ENCODE data around the gene DDX10.
A peak's percentile ranks its signal among the peaks of the same experiment; 100 is the strongest.

Gene DDX10

GRCh38 chr11:108897071-108897481 lies 232.2 kb downstream of the DDX10 start:
- no peak overlapping the region for H3K4me3 ChIP-seq (ENCODE audit: low read length)
- no peak for TF ChIP-seq CTCF (IDR thresholded peaks at IDR 0.05; ENCODE audit: insufficient read depth, low read depth, low read length, missing control alignments)
- DNase-seq (ENCODE audit: low read depth), result no peak

GRCh38 chr11:108897916-108898315 lies 233.0 kb downstream of the DDX10 start:
- no peak overlapping the region for H3K4me3 ChIP-seq (ENCODE audit: low read length)
- TF ChIP-seq CTCF (IDR thresholded peaks at IDR 0.05; ENCODE audit: insufficient read depth, low read depth, low read length, missing control alignments), result no peak
- DNase-seq (ENCODE audit: low read depth), result no peak

GRCh38 chr11:108901359-108901758 lies 236.5 kb downstream of the DDX10 start:
- no peak for DNase-seq (ENCODE audit: low read depth)
- no peak overlapping the region for H3K4me3 ChIP-seq (ENCODE audit: low read length)
- TF ChIP-seq CTCF (IDR thresholded peaks at IDR 0.05; ENCODE audit: insufficient read depth, low read depth, low read length, missing control alignments), result no peak

- no peak overlapping the region for H3K4me3 ChIP-seq (ENCODE audit: low read length)
- DNase-seq (ENCODE audit: low read depth), result no peak
- no peak for TF ChIP-seq CTCF (IDR thresholded peaks at IDR 0.05; ENCODE audit: insufficient read depth, low read depth, low read length, missing control alignments)
These were observed 237.2 kb downstream of the DDX10 start for GRCh38 chr11:108902027-108902469.

GRCh38 chr11:108904480-108904879 lies 239.6 kb downstream of the DDX10 start:
- H3K4me3 ChIP-seq (ENCODE audit: low read length), result no peak overlapping the region
- DNase-seq (ENCODE audit: low read depth), result no peak
- TF ChIP-seq CTCF (IDR thresholded peaks at IDR 0.05; ENCODE audit: insufficient read depth, low read depth, low read length, missing control alignments), result no peak

GRCh38 chr11:108906329-108906728 lies 241.5 kb downstream of the DDX10 start:
- peak; percentile 67 for DNase-seq (ENCODE audit: low read depth)
- H3K4me3 ChIP-seq (ENCODE audit: low read length), result no peak overlapping the region
- TF ChIP-seq CTCF (IDR thresholded peaks at IDR 0.05; ENCODE audit: insufficient read depth, low read depth, low read length, missing control alignments), result no peak

GRCh38 chr11:108906826-108907225 lies 242.0 kb downstream of the DDX10 start:
- DNase-seq (ENCODE audit: low read depth), result no peak
- no peak for TF ChIP-seq CTCF (IDR thresholded peaks at IDR 0.05; ENCODE audit: insufficient read depth, low read depth, low read length, missing control alignments)
- H3K4me3 ChIP-seq (ENCODE audit: low read length), result no peak overlapping the region

Data from epithelial cell of esophagus (primary cell).